Trophoblast cell (in vitro differentiated cells and primary cell): ENCODE measurements around the gene MYL3.

Experiments
- DNase-seq, 2 donors: peaks; one replicate each; pipeline ENCODE4 v3.0.0-alpha.2; 2016
- H2AFZ ChIP-seq: 2 replicates; pipeline ENCODE4 v1.6.1; 2013; ENCODE audit warnings: low read length, moderate library complexity, mild to moderate bottlenecking; ENCODE audit not compliant: insufficient read depth, poor library complexity
- H2AK5ac ChIP-seq: 2 replicates; pipeline ENCODE4 v1.6.1; 2013; ENCODE audit warnings: mild to moderate bottlenecking, low read length
- H2BK120ac ChIP-seq: 2 replicates; pipeline ENCODE4 v1.6.1; 2013; ENCODE audit warnings: low read length, mild to moderate bottlenecking, moderate library complexity; ENCODE audit not compliant: insufficient read depth, poor library complexity
- H2BK12ac ChIP-seq: 2 replicates; pipeline ENCODE4 v1.6.1; 2013; ENCODE audit warnings: mild to moderate bottlenecking, low read length, moderate library complexity
- H2BK5ac ChIP-seq: 2 replicates; pipeline ENCODE4 v1.6.1; 2013; ENCODE audit warnings: low read length, low read depth, moderate library complexity, mild to moderate bottlenecking; ENCODE audit not compliant: poor library complexity
- H3K14ac ChIP-seq: 2 replicates; pipeline ENCODE4 v1.6.1; 2013; ENCODE audit warnings: mild to moderate bottlenecking, low read length
- H3K18ac ChIP-seq: 2 replicates; pipeline ENCODE4 v1.6.1; 2013; ENCODE audit warnings: mild to moderate bottlenecking, low read length
- H3K23ac ChIP-seq: 2 replicates; pipeline ENCODE4 v1.6.1; 2013; ENCODE audit warnings: low read length
- H3K27ac ChIP-seq: 2 replicates; pipeline ENCODE4 v1.5.1; 2013; ENCODE audit warnings: low read depth, mild to moderate bottlenecking, inconsistent platforms, low read length, moderate library complexity
- H3K27me3 ChIP-seq: 2 replicates; pipeline ENCODE4 v1.6.1; 2013; ENCODE audit warnings: inconsistent platforms, mild to moderate bottlenecking, low read length, moderate library complexity; ENCODE audit not compliant: insufficient read depth
- H3K36me3 ChIP-seq, 2 experiments: 1 replicate in 1 of 2; 2 replicates in 1 of 2; pipeline ENCODE4 v1.6.1; 2013; ENCODE audit warnings: low read length in 2 of 2, mild to moderate bottlenecking in 2 of 2, moderate library complexity in 1 of 2; ENCODE audit not compliant: insufficient read depth in 2 of 2, control insufficient read depth in 1 of 2
- H3K4ac ChIP-seq: 2 replicates; pipeline ENCODE4 v1.6.1; 2013; ENCODE audit warnings: low read depth, mild to moderate bottlenecking, low read length, moderate library complexity
- H3K4me1 ChIP-seq, 2 experiments: 1 replicate in 1 of 2; 2 replicates in 1 of 2; pipeline ENCODE4 v1.6.1; 2013; ENCODE audit warnings: low read length in 2 of 2, mild to moderate bottlenecking in 2 of 2, moderate library complexity in 1 of 2; ENCODE audit not compliant: insufficient read depth in 2 of 2, control insufficient read depth in 1 of 2
- H3K4me2 ChIP-seq: 2 replicates; pipeline ENCODE4 v1.6.1; 2013; ENCODE audit warnings: inconsistent platforms, mild to moderate bottlenecking, low read length, moderate library complexity
- H3K4me3 ChIP-seq: 2 replicates; pipeline ENCODE4 v1.5.1; 2013; ENCODE audit warnings: mild to moderate bottlenecking, low read depth, low read length, inconsistent platforms
- H3K79me1 ChIP-seq: one replicate; pipeline ENCODE4 v1.6.1; 2013; ENCODE audit warnings: low read length
- H3K79me2 ChIP-seq: 2 replicates; pipeline ENCODE4 v1.6.1; 2013; ENCODE audit warnings: low read length, mild to moderate bottlenecking; ENCODE audit not compliant: control insufficient read depth, insufficient read depth, poor library complexity
- H3K9ac ChIP-seq: 2 replicates; pipeline ENCODE4 v1.6.1; 2013; ENCODE audit warnings: mild to moderate bottlenecking, low read length
- H3K9me3 ChIP-seq: 2 replicates; pipeline ENCODE4 v1.6.1; 2013; ENCODE audit warnings: low read depth, mild to moderate bottlenecking, control low read depth, inconsistent platforms, low read length; ENCODE audit not compliant: insufficient read depth
- H4K12ac ChIP-seq: 2 replicates; pipeline ENCODE4 v1.6.1; 2013; ENCODE audit warnings: low read depth, mild to moderate bottlenecking, low read length, moderate library complexity
- H4K8ac ChIP-seq: 2 replicates; pipeline ENCODE4 v1.6.1; 2013; ENCODE audit warnings: low read depth, mild to moderate bottlenecking, low read length, moderate library complexity
- H4K91ac ChIP-seq: one replicate; pipeline ENCODE4 v1.6.1; 2013; ENCODE audit warnings: low read depth, mild to moderate bottlenecking, low read length, moderate library complexity
- WGBS: extraction: QIAGEN DNeasy Blood & Tissue Kit; methylation state at CpG from one replicate; pipeline ENCODE4 v1.1.7; 2013; ENCODE audit warnings: missing lambda C conversion rate; ENCODE audit not compliant: insufficient read length, insufficient coverage; ENCODE audit errors: extremely low coverage; 5-methylcytosine and 5-hydroxymethylcytosine counted together

MYL3 gene

DNA sequence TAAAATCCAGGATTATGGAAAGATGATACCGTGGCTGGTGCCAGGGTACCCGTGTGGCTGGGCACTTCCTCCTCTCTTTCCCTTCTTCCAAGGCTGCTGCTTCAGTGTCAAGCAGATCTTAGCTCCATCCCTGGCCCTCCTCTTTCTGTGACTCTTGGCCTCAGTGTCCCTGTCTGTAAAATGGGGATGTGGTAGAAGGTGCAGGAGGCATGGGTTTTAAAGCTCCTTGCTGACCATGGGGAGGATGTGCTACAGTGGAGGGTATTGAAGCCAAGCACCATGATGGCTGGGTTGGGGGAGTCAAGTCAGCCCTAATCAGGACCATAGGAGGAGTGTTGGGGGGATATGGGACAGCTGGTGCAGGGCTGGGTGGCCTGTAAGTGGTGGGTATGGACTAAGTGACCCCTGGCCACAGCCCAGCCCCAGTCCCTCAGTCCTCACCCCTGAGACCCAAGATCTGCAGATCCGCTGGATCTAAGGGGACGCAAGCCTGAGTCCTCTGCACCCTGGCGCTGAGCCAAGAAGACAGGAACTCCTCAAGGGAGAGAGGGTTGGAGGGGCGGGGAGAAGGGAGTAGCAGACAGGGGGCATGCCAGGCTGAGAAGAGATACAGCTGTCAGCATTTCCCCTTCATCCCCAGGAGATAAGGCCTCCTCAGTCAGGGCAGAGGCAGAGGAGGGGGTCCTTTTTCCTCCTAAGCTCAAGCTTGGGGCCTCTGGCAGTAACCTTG, 26.3 kb upstream of the MYL3 start:
- Histone ChIP-seq H2AK5ac (no peak overlapping the region), H3K4me3 (no peak overlapping the region), H3K9me3 (peaks cover 6% of the 10 kb centered on the region), H4K8ac (no peak overlapping the region), H3K36me3 (no peaks in the 10 kb centered on the region), H3K23ac (no peak overlapping the region), H3K4ac (no peak overlapping the region), H3K14ac (no peak overlapping the region), H3K4me2 (no peak overlapping the region), H3K27ac (no peak overlapping the region), H2BK120ac (no peak overlapping the region), H4K12ac (no peak overlapping the region), H3K27me3 (peaks cover 11% of the 10 kb centered on the region), H3K18ac (no peak overlapping the region), H3K79me1 (no peaks in the 10 kb centered on the region), H2BK5ac (no peak overlapping the region), H3K79me2 (peaks cover 2% of the 10 kb centered on the region), H3K4me1 (peaks cover 5 to 8% of the 10 kb centered on the region in 2 experiments), H2AFZ (no peak overlapping the region), H2BK12ac (no peak overlapping the region), H3K9ac (no peak overlapping the region), H4K91ac (no peak overlapping the region)
- DNase-seq, result no peak
- WGBS, result no CpG with 5 or more reads among the region's 6 CpGs

DNA sequence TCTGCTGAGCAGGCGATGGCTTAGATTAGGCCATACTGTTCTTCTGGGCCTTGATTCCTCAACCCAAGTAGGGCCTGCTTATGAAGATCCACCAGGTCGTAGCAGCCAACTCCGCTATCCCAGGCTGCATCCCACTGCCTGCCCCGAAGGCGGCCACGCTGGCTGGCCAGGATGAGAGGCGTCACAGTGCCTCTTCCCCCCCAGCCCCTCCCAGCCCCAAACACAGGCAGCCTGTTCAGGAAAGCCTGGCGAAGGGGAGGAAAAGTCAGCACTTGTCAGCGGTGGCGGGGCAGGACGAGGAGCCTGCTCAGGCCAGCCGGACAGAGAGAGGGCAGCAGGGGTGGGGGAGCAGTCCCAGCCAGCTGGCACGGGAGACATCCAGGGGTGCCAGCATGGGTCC, 25.5 kb upstream of the MYL3 start:
- Histone ChIP-seq H4K91ac (no peak overlapping the region), H4K12ac (no peak overlapping the region), H3K4me2 (no peak overlapping the region), H3K18ac (no peak overlapping the region), H3K79me2 (peaks cover 2% of the 10 kb centered on the region), H3K27ac (no peak overlapping the region), H3K27me3 (peaks cover 14% of the 10 kb centered on the region), H3K14ac (no peak overlapping the region), H2BK5ac (no peak overlapping the region), H3K4me3 (no peak overlapping the region), H3K9ac (no peak overlapping the region), H4K8ac (no peak overlapping the region), H2AK5ac (no peak overlapping the region), H2BK12ac (no peak overlapping the region), H3K4me1 (peaks cover 5 to 12% of the 10 kb centered on the region in 2 experiments), H2AFZ (no peak overlapping the region), H3K79me1 (no peaks in the 10 kb centered on the region), H3K23ac (no peak overlapping the region), H3K9me3 (peaks cover 6% of the 10 kb centered on the region), H3K4ac (no peak overlapping the region), H3K36me3 (no peaks in the 10 kb centered on the region), H2BK120ac (no peak overlapping the region)
- DNase-seq, result no peak
- WGBS, result no CpG with 5 or more reads among the region's 13 CpGs

DNA sequence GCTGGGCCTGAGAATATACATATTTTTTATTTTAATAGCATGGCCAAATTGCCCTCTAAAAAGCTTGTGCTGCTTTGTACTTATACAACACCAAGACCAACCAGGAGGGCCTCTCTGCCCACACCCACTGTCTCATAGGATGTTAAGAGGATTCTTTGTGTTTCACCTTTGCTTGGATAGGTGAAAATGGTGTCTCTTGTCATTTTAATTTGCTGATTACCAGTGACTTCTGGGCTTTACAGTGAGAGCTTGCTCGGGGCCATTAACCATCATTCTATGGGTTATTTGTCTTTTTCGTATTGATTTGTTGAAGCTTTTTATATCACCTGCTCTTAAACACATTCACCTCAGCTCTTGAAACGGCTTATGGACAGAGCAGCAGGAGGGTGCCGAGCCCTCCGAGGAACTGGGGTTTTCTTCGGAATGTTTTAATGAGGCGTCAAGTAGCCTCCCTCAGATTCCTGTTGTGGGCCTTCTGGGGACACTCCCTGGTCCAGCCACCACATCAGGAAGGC, 24.8 kb upstream of the MYL3 start:
- no peak overlapping the region for H3K18ac ChIP-seq
- no peak overlapping the region for H4K8ac ChIP-seq
- H3K23ac ChIP-seq, result no peak overlapping the region
- H3K4me1 ChIP-seq, result peaks cover 9 to 16% of the 10 kb centered on the region in 2 experiments
- no peak overlapping the region for H2BK12ac ChIP-seq
- no peak overlapping the region for H3K9ac ChIP-seq
- peaks cover 17% of the 10 kb centered on the region for H3K27me3 ChIP-seq
- no CpG with 5 or more reads among the region's 7 CpGs for WGBS
- H3K14ac ChIP-seq, result no peak overlapping the region
- H3K27ac ChIP-seq, result no peak overlapping the region
- no peak overlapping the region for H3K4me2 ChIP-seq
- H3K9me3 ChIP-seq, result peaks cover 6% of the 10 kb centered on the region
- H4K91ac ChIP-seq, result no peak overlapping the region
- no peak overlapping the region for H4K12ac ChIP-seq
- H2BK5ac ChIP-seq, result no peak overlapping the region
- H3K79me2 ChIP-seq, result peaks cover 4% of the 10 kb centered on the region
- no peak overlapping the region for H2BK120ac ChIP-seq
- DNase-seq, result no peak
- H3K36me3 ChIP-seq, result no peaks in the 10 kb centered on the region
- H2AFZ ChIP-seq, result no peak overlapping the region
- H3K4me3 ChIP-seq, result no peak overlapping the region
- no peak overlapping the region for H3K4ac ChIP-seq
- no peak overlapping the region for H2AK5ac ChIP-seq
- peaks cover 3% of the 10 kb centered on the region for H3K79me1 ChIP-seq

DNA sequence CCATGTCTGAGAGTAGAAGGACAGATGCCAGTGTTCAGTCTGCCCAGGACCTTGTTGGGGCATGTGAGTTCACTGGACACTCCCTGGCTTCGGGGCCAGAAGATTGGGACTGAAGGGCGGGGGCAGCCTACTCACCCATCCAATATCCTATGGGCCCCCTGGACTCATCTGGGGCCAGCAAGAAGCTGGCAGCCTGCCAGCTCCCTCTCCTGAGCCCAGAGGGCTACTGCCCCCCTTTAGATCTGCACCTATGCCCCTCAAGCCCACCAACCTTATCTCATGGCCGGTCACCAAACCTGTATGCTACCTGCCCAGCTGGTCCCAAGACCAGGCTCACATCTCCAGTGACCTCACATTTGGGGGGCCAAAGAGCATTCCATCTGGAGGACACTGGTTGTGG, 22.4 kb upstream of the MYL3 start:
- H3K4me1 ChIP-seq, result peaks cover 4 to 14% of the 10 kb centered on the region in 2 experiments
- peaks cover 5% of the 10 kb centered on the region for H3K79me1 ChIP-seq
- H3K27me3 ChIP-seq, result peaks cover 13% of the 10 kb centered on the region
- H3K4ac ChIP-seq, result no peak overlapping the region
- no peak overlapping the region for H2AFZ ChIP-seq
- H3K9ac ChIP-seq, result no peak overlapping the region
- no peak overlapping the region for H3K14ac ChIP-seq
- no peak overlapping the region for H4K91ac ChIP-seq
- H2AK5ac ChIP-seq, result no peak overlapping the region
- peaks cover 6% of the 10 kb centered on the region for H3K9me3 ChIP-seq
- H3K27ac ChIP-seq, result no peak overlapping the region
- H3K79me2 ChIP-seq, result peaks cover 2% of the 10 kb centered on the region
- H4K8ac ChIP-seq, result no peak overlapping the region
- no CpG with 5 or more reads among the region's 3 CpGs for WGBS
- H2BK120ac ChIP-seq, result no peak overlapping the region
- H3K4me3 ChIP-seq, result no peak overlapping the region
- H2BK12ac ChIP-seq, result no peak overlapping the region
- no peak overlapping the region for H3K23ac ChIP-seq
- H2BK5ac ChIP-seq, result no peak overlapping the region
- H3K4me2 ChIP-seq, result no peak overlapping the region
- H3K36me3 ChIP-seq, result no peaks in the 10 kb centered on the region
- H3K18ac ChIP-seq, result no peak overlapping the region
- no peak overlapping the region for H4K12ac ChIP-seq
- DNase-seq, result no peak
